Natural killer cell (primary cell): Measurements from ENCODE around the gene GSC. TPM values are rescaled to one million over a fixed set of nuclear protein-coding genes. Genes with fewer than 3 reads are reported as not detected.

Experiments used
- ATAC-seq, 3 donors: fragments of 150-1000 bp in 2 of 3; fragments of 200-7000 bp in 1 of 3; cut with Tn5 transposase; 1 replicate in 1 of 3; 2 replicates in 2 of 3; pipeline ENCODE4 v1.10.0; 2021; ENCODE audit warnings: mild to moderate bottlenecking in 2 of 3, moderate library complexity in 2 of 3
- DNase-seq, 2 donors: peaks; one replicate each; pipeline versions ENCODE4 v3.0.0 to v3.0.0-alpha.2; 2013 to 2021; ENCODE audit warnings: mixed read lengths in 1 of 2
- H3K27ac ChIP-seq: one replicate; pipeline ENCODE4 v1.5.1; 2013; ENCODE audit warnings: mild to moderate bottlenecking, low read length
- H3K27me3 ChIP-seq: one replicate; pipeline ENCODE4 v1.6.1; 2013; ENCODE audit warnings: low read length; ENCODE audit not compliant: control insufficient read depth, insufficient read depth
- H3K36me3 ChIP-seq: one replicate; pipeline ENCODE4 v1.6.1; 2013; ENCODE audit warnings: low read length; ENCODE audit not compliant: control insufficient read depth, insufficient read depth
- H3K4me1 ChIP-seq: one replicate; pipeline ENCODE4 v1.6.1; 2013; ENCODE audit warnings: low read length; ENCODE audit not compliant: control insufficient read depth, insufficient read depth
- H3K4me3 ChIP-seq: one replicate; pipeline ENCODE4 v1.5.1; 2013; ENCODE audit warnings: low read length
- H3K9me3 ChIP-seq: one replicate; pipeline ENCODE4 v1.6.1; 2013; ENCODE audit warnings: low read length; ENCODE audit not compliant: control insufficient read depth, insufficient read depth
- H3K27ac Mint-ChIP-seq, 2 donors: one replicate each; pipeline ENCODE4 v1.8.0; 2022; ENCODE audit warnings: mild to moderate bottlenecking in 2 of 2, mixed read lengths in 2 of 2, moderate library complexity in 1 of 2
- H3K27me3 Mint-ChIP-seq, 2 donors: one replicate each; pipeline ENCODE4 v1.8.0; 2022; ENCODE audit warnings: low read depth in 2 of 2, mixed read lengths in 2 of 2
- H3K36me3 Mint-ChIP-seq: one replicate; pipeline ENCODE4 v1.8.0; 2022; ENCODE audit warnings: mixed read lengths
- H3K4me1 Mint-ChIP-seq, 2 donors: one replicate each; pipeline ENCODE4 v1.8.0; 2022; ENCODE audit warnings: mixed read lengths in 2 of 2
- H3K4me3 Mint-ChIP-seq: one replicate; pipeline ENCODE4 v1.8.0; 2022; ENCODE audit warnings: mild to moderate bottlenecking, moderate library complexity, mixed read lengths
- H3K9me3 Mint-ChIP-seq, 2 donors: one replicate each; pipeline ENCODE4 v1.8.0; 2022; ENCODE audit warnings: mixed read lengths in 2 of 2
- WGBS: methylation state at CpG from one replicate; pipeline ENCODE4 v1.1.7; 2013; ENCODE audit warnings: missing lambda C conversion rate; ENCODE audit not compliant: insufficient coverage; 5-methylcytosine and 5-hydroxymethylcytosine counted together
- intact Hi-C: fragments of 100-400 bp; cut with micrococcal nuclease; formaldehyde crosslinking; loops from one replicate; pipeline ENCODE4 v1.14.2; 2022
- total RNA-seq, 4 donors: library from RNA; stranded (reverse); fragments of 120-200 nt in 1 of 4; gene quantifications; one replicate each; pipeline versions ENCODE4 v1.2.3 to v1.2.4, GENCODE V29; 2013 to 2022
- TF ChIP-seq, protein P1 (sequence below): fragments of 200-600 bp; IDR thresholded peaks from one replicate; pipeline ENCODE4 v1.8.0; 2022; ENCODE audit warnings: antibody characterized with exemption

Gene GSC
- total RNA-seq, 3 donors from 2014 or later (not counting 1 experiment from before 2014, with no cell fraction given) = 0.28 to 2.1 (median 0.77) TPM

- no peaks in the 10 kb centered on the region for H3K4me1 Mint-ChIP-seq
- no peaks in the 10 kb centered on the region for H3K9me3 ChIP-seq
- peaks cover 0 to 6% of the 10 kb centered on the region in 2 donors for H3K27me3 Mint-ChIP-seq
Observed at GRCh38 chr14:94787092-94787491, 17.2 kb upstream of the GSC start.

GRCh38 chr14:94780536-94781399, 10.9 kb upstream of the GSC start:
- H3K27me3 Mint-ChIP-seq = peaks cover 24 to 33% of the 10 kb centered on the region in 2 donors
- intact Hi-C loops = no loop called here

More at GRCh38 chr14:94787092-94787491, 17.2 kb upstream of the GSC start:
- Histone ChIP-seq H3K36me3 (no peaks in the 10 kb centered on the region), H3K27me3 (no peaks in the 10 kb centered on the region), H3K4me3 (no peak overlapping the region), H3K27ac (no peak overlapping the region), H3K4me1 (no peaks in the 10 kb centered on the region)
- H3K36me3 Mint-ChIP-seq = no peaks in the 10 kb centered on the region
- intact Hi-C loops = no loop called here
- H3K27ac Mint-ChIP-seq = no peak overlapping the region
- TF ChIP-seq, protein P1, sequence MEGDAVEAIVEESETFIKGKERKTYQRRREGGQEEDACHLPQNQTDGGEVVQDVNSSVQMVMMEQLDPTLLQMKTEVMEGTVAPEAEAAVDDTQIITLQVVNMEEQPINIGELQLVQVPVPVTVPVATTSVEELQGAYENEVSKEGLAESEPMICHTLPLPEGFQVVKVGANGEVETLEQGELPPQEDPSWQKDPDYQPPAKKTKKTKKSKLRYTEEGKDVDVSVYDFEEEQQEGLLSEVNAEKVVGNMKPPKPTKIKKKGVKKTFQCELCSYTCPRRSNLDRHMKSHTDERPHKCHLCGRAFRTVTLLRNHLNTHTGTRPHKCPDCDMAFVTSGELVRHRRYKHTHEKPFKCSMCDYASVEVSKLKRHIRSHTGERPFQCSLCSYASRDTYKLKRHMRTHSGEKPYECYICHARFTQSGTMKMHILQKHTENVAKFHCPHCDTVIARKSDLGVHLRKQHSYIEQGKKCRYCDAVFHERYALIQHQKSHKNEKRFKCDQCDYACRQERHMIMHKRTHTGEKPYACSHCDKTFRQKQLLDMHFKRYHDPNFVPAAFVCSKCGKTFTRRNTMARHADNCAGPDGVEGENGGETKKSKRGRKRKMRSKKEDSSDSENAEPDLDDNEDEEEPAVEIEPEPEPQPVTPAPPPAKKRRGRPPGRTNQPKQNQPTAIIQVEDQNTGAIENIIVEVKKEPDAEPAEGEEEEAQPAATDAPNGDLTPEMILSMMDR = no peak
- DNase-seq (no peak), ATAC-seq (no peak)
- H3K9me3 Mint-ChIP-seq = no peaks in the 10 kb centered on the region
- no peak overlapping the region for H3K4me3 Mint-ChIP-seq
- WGBS = 57% methylated on average over 5 of the region's 5 CpGs

GRCh38 chr14:94779713-94780112, 9.8 kb upstream of the GSC start:
- Mint-ChIP-seq H3K9me3 (no peaks in the 10 kb centered on the region), H3K4me1 (peaks cover 5 to 7% of the 10 kb centered on the region in 2 donors), H3K27me3 (peaks cover 34 to 43% of the 10 kb centered on the region in 2 donors), H3K36me3 (peaks cover 8% of the 10 kb centered on the region), H3K27ac (no peak overlapping the region), H3K4me3 (no peak overlapping the region)
- WGBS = 88% methylated on average over 5 of the region's 5 CpGs
- no peak overlapping the region for H3K4me3 ChIP-seq
- ATAC-seq (no peak), DNase-seq (no peak)
- H3K36me3 ChIP-seq = no peaks in the 10 kb centered on the region
- intact Hi-C loops = no loop called here
- no peaks in the 10 kb centered on the region for H3K9me3 ChIP-seq
- no peaks in the 10 kb centered on the region for H3K4me1 ChIP-seq
- peaks cover 22% of the 10 kb centered on the region for H3K27me3 ChIP-seq
- no peak overlapping the region for H3K27ac ChIP-seq
- TF ChIP-seq, protein P1 = no peak

More at GRCh38 chr14:94780536-94781399, 10.9 kb upstream of the GSC start:
- no peaks in the 10 kb centered on the region for H3K36me3 ChIP-seq
- Mint-ChIP-seq H3K27ac (no peak overlapping the region), H3K4me3 (no peak overlapping the region), H3K4me1 (peaks cover under 1 to 2% of the 10 kb centered on the region in 2 donors), H3K9me3 (no peaks in the 10 kb centered on the region), H3K36me3 (peaks cover 3% of the 10 kb centered on the region)
- ATAC-seq = no peak
- TF ChIP-seq, protein P1 = no peak
- no peaks in the 10 kb centered on the region for H3K4me1 ChIP-seq
- H3K27ac ChIP-seq = no peak overlapping the region
- H3K27me3 ChIP-seq = peaks cover 12% of the 10 kb centered on the region
- DNase-seq = no peak
- H3K9me3 ChIP-seq = no peaks in the 10 kb centered on the region
- no peak overlapping the region for H3K4me3 ChIP-seq
- WGBS = 63% methylated on average over 8 of the region's 8 CpGs
